ENCODE results near the gene ARID5B.

The ARID5B gene

DNA sequence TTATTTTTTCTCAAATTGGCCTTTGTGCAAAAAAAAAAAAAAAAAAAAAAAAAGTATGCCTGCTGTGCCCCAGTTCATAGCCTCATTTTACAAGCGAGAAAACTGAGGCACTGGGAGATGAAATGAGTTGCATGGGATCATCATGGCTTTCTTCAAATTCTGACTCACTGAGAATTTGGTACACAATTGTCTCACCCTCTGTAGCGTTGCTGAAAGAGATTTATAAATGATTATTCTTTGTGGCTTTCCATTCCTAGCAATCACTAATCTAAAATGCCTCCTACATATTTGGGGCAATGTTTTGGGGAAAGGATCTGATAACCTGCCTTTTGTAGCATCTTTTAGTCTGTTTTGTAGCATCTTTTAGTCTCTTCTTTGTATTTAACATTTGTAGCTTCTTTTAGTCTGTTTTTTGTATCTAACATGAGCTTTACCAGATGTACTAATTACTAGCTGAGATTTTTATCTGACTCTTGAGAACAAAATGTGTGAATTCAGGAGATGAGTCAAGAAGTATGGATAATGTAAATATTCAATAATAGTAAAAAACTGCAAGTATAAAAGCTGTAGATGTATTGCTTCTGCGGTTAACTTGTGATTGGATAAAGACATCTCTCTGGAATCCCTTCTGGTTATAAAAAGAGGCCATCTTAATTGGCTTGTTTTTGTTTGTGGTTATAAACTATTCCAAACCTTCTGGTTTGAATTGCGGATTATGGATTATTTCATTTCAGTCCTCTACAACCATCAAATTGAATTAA lies 161.4 kb downstream of the ARID5B start:
- H3K27ac Mint-ChIP-seq: peak overlapping the region; percentile 68
- H3K27me3 Mint-ChIP-seq: no peaks in the 10 kb centered on the region
- peaks cover 27% of the 10 kb centered on the region for H3K4me1 Mint-ChIP-seq
- no peaks in the 10 kb centered on the region for H3K9me3 Mint-ChIP-seq
- DNase-seq (ENCODE audit: low spot score in 2 of 2): no peak
- ATAC-seq (ENCODE audit: low read depth): no peak
- no peak overlapping the region for H3K4me3 Mint-ChIP-seq
- peaks cover 41% of the 10 kb centered on the region for H3K36me3 Mint-ChIP-seq

DNA sequence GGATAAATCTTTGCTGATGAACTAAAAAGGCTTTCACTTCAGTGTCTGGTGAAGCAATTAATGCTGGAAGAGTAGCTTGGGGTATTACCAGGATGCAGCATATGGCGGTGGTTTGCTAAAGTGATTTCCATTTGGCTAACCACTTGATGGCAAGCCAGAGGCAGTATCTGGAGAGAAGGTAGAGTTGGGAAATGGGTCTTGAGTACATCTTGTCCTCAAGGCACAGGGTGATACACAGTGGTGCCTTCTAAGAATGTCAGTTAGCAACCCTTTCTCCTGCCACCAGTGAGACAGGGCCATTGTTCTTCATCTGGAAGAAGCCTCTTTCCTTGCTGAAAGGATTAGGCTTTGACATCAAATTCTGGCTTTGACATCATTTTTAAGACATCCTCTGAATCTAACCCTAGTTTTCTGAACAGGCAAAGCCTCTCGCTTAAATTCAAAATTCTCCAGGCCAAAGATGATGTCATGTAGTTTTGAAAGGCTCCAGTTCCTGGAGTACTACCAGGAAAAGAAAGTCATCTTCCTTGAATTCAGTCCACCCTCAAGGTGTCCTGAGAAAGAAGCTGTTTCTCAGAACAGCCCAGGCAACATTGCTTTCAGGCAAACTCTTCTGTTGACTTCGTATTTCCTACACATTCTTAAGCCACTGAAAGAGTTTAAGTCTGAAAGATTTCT lies 162.4 kb downstream of the ARID5B start:
- ATAC-seq (ENCODE audit: low read depth) (no peak), DNase-seq (ENCODE audit: low spot score in 2 of 2) (no peak)
- peaks cover 39% of the 10 kb centered on the region for H3K36me3 Mint-ChIP-seq
- H3K27ac Mint-ChIP-seq: peak overlapping the region; percentile 20
- H3K4me1 Mint-ChIP-seq: peaks cover 24% of the 10 kb centered on the region
- H3K4me3 Mint-ChIP-seq: no peak overlapping the region
- H3K27me3 Mint-ChIP-seq: no peaks in the 10 kb centered on the region
- H3K9me3 Mint-ChIP-seq: no peaks in the 10 kb centered on the region

DNA sequence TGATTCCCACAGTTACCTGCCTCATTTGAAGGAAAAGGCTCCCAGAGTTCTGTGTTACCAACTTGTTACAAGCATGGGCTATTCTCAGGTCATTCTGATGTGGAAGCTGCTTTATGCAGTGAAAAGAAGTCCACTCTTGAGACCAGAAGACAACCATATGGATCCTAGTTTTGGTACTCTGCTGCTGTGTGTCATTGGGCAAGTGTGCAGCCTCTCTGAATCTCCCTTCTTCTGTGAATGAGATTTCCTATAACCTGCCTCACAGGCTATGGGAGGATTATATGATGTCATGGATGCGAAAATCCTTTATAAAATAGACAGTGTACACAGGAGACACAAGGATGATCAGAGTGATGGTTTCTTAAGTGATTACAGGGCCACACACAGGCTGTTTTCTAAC lies 166.1 kb downstream of the ARID5B start:
- Mint-ChIP-seq H3K27me3 (no peaks in the 10 kb centered on the region), H3K4me1 (peaks cover 15% of the 10 kb centered on the region), H3K27ac (peak overlapping the region; percentile 17), H3K36me3 (peaks cover 40% of the 10 kb centered on the region), H3K9me3 (no peaks in the 10 kb centered on the region), H3K4me3 (no peak overlapping the region)
- ATAC-seq (ENCODE audit: low read depth): no peak
- no peak for DNase-seq (ENCODE audit: low spot score in 2 of 2)

DNA sequence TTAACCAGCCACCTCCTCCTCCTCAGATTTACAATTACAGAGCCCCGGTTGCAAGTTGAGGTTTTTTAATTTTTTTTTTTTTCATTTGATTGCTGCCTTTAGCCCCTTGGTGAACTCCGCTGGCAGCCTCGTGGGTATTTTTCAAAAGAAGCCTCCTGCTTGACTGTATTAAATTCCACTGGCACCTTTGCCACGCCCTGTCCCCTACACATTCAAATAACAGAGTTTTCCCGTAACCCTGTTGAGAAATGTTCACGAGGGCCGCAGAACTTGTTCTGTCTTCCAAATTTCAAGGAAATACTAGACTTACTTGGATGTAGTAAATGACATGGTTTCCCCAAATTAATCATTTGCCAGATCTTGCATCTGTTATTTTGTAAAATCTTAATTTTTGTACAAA lies 167.0 kb downstream of the ARID5B start:
- H3K27ac Mint-ChIP-seq: no peak overlapping the region
- no peaks in the 10 kb centered on the region for H3K27me3 Mint-ChIP-seq
- H3K4me3 Mint-ChIP-seq: no peak overlapping the region
- H3K9me3 Mint-ChIP-seq: no peaks in the 10 kb centered on the region
- DNase-seq (ENCODE audit: low spot score in 2 of 2) (no peak), ATAC-seq (ENCODE audit: low read depth) (no peak)
- peaks cover 44% of the 10 kb centered on the region for H3K36me3 Mint-ChIP-seq
- peaks cover 17% of the 10 kb centered on the region for H3K4me1 Mint-ChIP-seq

DNA sequence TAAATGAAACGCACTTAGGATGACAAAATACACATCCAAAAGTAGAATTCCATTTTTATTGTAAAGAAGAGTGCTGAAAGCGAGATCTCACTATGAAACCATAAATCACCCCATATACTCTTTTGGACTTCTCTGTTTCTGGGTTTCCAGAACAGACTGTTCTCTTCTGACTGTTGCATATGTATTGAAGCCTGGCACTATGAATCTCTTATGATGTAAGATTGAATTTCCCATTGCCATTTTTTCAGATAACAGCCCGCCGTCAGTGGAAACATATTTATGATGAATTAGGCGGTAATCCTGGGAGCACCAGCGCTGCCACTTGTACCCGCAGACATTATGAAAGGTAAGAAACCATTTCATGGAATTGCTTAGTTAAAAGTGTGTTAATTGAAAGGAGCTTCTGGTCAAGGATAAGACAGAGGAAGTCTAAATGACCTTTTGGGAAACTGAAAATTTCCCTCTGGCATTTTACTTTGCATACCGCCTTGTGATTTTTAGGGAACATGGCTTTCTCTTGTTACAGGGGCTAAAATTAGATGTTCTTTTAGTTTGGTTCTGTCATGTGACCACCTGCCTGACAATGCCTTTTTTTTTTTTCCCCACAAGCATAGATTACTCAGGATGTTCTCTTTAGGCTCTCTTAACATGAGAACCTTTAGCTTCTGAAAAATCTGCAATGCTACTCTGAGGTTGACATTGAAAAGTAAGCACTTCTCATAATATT lies 168.1 kb downstream of the ARID5B start:
- Mint-ChIP-seq H3K36me3 (peaks cover 46% of the 10 kb centered on the region), H3K4me3 (no peak overlapping the region)

DNA sequence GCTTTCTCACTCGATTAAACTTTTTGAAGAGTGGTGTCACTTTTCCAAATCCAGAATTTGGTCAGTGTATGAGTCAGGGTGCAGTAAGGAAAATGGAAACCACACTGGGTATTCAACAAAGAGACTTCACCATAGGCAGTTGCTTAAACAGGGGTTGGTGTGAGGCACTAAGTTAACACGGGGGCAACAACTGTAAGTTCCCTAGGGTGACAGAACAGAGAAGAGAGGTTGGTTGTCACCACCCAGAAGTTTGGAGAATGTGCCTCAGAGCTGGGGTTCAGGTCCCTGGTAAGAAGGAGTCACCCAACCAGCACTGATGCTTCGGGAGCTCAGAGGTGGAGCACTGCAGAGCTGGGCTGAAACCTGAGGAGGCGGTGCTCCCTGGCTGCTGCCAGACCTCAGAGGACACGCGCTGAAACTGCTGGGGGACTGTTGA lies 170.4 kb downstream of the ARID5B start:
- DNase-seq (ENCODE audit: low spot score in 2 of 2): no peak
- Mint-ChIP-seq H3K4me3 (no peak overlapping the region), H3K27me3 (no peaks in the 10 kb centered on the region), H3K36me3 (peaks cover 52% of the 10 kb centered on the region), H3K4me1 (peaks cover 18% of the 10 kb centered on the region), H3K9me3 (no peaks in the 10 kb centered on the region), H3K27ac (peak overlapping the region; percentile 88)
- no peak for ATAC-seq (ENCODE audit: low read depth)

More for the DNA sequence above, 168.1 kb downstream of the ARID5B start:
- H3K27ac Mint-ChIP-seq: peak overlapping the region; percentile 12
- peaks cover 14% of the 10 kb centered on the region for H3K4me1 Mint-ChIP-seq
- H3K9me3 Mint-ChIP-seq: no peaks in the 10 kb centered on the region
- DNase-seq (ENCODE audit: low spot score in 2 of 2) (no peak), ATAC-seq (ENCODE audit: low read depth) (no peak)
- no peaks in the 10 kb centered on the region for H3K27me3 Mint-ChIP-seq

DNA sequence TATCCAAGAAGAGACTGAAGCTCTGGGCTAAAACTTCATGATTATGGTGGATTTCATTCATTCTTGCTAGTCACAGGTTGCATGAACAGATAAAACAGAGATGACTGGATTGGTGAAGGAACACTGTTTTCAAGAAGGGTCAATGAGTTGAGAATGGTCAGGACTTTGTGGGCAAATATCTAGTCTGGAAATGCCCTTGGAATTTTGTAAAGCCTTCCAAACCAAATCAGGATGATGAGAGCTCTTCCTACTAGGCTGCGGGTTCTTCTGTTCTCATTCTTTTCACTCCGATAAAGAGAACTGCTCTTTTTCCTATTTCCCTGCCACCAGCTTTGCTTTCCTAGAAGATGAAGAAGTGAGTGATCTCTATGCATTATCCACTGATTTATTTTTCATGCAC lies 171.4 kb downstream of the ARID5B start:
- Mint-ChIP-seq H3K4me3 (no peak overlapping the region), H3K36me3 (peaks cover 54% of the 10 kb centered on the region), H3K9me3 (no peaks in the 10 kb centered on the region), H3K27me3 (no peaks in the 10 kb centered on the region), H3K4me1 (peaks cover 23% of the 10 kb centered on the region), H3K27ac (peak overlapping the region; percentile 83)
- DNase-seq (ENCODE audit: low spot score in 2 of 2) (no peak), ATAC-seq (ENCODE audit: low read depth) (no peak)

DNA sequence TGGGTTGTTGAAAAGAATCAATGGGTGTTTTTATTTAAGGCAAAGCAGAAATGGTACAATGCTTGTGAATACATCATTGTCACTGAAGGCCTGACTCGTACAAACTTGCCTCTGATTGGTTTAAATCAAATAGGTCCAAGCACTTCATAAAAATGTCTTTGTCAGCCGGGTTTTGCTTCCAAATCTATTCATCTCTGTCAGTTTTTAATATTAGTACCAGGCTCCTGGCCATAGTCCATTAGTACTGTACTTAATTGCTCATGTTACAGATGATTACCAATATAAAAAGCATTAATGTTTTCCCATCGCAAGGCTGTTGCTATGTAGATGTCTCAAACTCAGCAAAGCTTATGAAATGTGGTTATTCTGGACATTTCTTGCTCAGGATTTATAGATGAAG lies 171.9 kb downstream of the ARID5B start:
- Mint-ChIP-seq H3K36me3 (peaks cover 54% of the 10 kb centered on the region), H3K27ac (peak overlapping the region; percentile 83), H3K9me3 (no peaks in the 10 kb centered on the region), H3K4me3 (no peak overlapping the region), H3K4me1 (peaks cover 23% of the 10 kb centered on the region), H3K27me3 (no peaks in the 10 kb centered on the region)
- DNase-seq (ENCODE audit: low spot score in 2 of 2): no peak
- ATAC-seq (ENCODE audit: low read depth): no peak

DNA sequence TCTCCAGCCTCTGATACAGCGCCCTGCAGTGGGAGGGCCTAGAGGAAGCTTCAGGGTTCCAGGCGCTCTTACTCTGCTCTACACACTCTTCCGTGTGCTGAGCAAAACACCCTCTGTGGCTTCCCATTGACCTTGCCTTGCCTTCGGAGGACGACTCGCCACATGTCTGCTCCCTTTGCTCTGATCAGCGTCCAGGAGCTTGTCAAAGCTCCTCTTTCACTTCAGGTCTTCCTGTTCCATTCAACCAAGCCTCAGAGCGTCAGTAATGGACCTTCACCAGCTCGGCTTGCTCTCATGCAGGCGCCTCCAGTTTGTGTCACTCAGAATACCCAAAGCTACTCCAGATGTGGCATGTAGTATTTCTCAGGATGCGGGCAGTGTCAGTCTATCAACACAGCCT lies 173.9 kb downstream of the ARID5B start:
- no peaks in the 10 kb centered on the region for H3K9me3 Mint-ChIP-seq
- DNase-seq (ENCODE audit: low spot score in 2 of 2) (no peak), ATAC-seq (ENCODE audit: low read depth) (no peak)
- peaks cover 52% of the 10 kb centered on the region for H3K36me3 Mint-ChIP-seq
- H3K4me1 Mint-ChIP-seq: peaks cover 27% of the 10 kb centered on the region
- no peak overlapping the region for H3K4me3 Mint-ChIP-seq
- no peaks in the 10 kb centered on the region for H3K27me3 Mint-ChIP-seq
- peak overlapping the region; percentile 51 for H3K27ac Mint-ChIP-seq

DNA sequence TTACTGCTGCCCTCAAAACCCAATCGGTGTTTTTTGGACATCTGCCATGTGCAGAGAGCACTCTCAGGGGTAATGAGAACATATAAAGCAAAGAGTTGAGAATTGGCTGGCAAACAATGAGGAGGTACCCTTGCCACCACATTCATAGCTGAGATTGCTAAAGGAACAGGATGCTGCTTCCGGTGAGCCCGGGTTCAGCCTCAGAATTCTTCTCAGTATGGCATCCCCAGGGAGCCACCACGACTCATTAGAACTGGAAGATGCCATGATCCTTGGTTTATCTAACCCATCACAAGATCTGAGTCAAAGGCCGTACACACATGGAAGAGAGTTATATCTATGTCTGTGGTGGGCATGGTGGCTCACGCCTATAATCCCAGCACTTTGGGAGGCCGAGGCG lies 174.4 kb downstream of the ARID5B start:
- no peak overlapping the region for H3K4me3 Mint-ChIP-seq
- DNase-seq (ENCODE audit: low spot score in 2 of 2) (no peak), ATAC-seq (ENCODE audit: low read depth) (no peak)
- H3K36me3 Mint-ChIP-seq: peaks cover 52% of the 10 kb centered on the region
- H3K4me1 Mint-ChIP-seq: peaks cover 27% of the 10 kb centered on the region
- no peaks in the 10 kb centered on the region for H3K9me3 Mint-ChIP-seq
- no peaks in the 10 kb centered on the region for H3K27me3 Mint-ChIP-seq
- no peak overlapping the region for H3K27ac Mint-ChIP-seq

DNA sequence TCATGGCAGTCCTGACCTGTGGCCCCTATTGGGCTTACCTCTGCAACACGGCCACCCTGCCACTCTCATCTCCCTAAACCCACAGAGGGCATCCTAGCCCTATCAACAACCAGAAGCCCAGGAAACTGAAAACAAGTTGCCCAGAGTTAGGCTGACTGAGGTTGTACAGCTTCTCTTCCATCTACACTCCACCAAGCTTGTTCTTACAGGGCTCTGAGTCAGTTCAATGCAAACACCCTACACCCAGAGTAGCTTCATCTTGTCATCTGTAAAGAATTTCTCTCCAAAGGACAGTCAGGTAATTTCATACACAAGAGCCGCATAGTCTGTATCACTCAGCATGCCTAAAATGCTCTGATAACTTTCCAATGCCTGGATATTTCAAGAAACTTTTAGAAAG lies 175.4 kb downstream of the ARID5B start:
- ATAC-seq (ENCODE audit: low read depth): no peak
- Mint-ChIP-seq H3K9me3 (no peaks in the 10 kb centered on the region), H3K27me3 (no peaks in the 10 kb centered on the region), H3K4me3 (no peak overlapping the region), H3K4me1 (peaks cover 30% of the 10 kb centered on the region), H3K27ac (peak overlapping the region; percentile 85), H3K36me3 (peaks cover 45% of the 10 kb centered on the region)
- DNase-seq (ENCODE audit: low spot score in 2 of 2): no peak

DNA sequence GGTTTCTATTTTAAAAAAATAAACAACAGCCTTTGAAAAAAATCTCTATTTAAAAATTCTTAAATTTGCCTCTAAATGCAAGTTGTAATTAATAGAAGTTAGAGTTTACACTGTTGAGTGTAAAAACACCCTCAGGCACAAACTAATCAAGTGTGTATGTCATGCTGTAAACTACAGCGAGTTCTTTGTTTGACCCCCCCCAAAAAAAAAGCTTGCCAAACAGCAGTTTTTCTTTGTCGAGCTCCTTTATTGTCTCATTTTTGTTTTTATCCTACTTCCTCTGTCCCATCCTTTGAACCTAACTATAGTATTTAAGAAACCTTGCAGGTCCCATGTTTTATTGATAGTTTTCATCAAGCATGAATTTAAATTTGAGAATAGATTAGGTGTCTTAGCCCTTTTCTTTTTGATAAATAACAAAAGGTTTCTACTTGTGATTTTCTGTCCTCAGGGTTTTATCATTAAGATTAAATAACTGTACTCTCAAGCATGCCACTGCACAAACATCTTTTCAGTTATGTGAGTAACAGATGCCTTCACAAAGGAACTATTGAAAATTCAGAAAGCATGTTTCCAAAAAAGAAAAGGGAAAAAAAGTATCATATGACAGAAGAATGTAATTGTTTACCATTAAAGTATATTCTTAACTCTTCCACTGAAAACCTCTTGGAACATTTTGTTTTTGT lies 176.0 kb downstream of the ARID5B start:
- Mint-ChIP-seq H3K27ac (peak overlapping the region; percentile 85), H3K4me1 (peaks cover 33% of the 10 kb centered on the region), H3K36me3 (peaks cover 41% of the 10 kb centered on the region), H3K9me3 (no peaks in the 10 kb centered on the region), H3K4me3 (no peak overlapping the region), H3K27me3 (no peaks in the 10 kb centered on the region)
- ATAC-seq (ENCODE audit: low read depth) (no peak), DNase-seq (ENCODE audit: low spot score in 2 of 2) (no peak)

DNA sequence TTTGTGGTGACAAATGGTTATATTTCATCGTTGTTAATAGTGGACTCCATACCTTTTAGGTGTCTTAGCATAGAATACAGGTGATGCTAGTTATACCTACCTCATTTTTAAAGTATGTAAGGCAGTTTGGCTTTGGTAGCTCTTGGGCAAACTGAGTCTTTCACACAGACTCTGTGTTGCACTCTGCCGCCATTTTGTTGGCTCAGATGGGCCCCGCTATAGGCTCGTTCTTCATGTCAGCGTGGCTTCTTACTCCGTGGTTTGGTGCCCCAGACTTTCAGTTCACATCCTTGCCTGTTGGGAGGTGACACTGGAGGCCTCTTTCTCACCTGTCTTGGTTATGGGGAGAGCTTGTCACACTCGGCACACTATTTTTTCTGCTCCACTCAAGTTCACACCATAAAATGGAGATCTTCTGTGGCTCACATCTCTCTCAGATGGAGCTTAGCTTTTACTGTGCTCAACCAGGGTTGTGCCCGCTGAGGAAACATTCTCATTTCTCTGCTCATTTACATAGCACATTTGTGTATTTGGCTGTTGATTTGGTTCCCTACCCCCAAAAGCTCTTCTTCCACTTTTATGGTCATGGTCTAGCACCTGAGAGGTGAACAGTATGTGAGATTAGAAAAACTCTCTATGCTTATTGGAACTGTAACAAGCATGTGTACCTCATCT lies 178.5 kb downstream of the ARID5B start:
- no peaks in the 10 kb centered on the region for H3K27me3 Mint-ChIP-seq
- peaks cover 39% of the 10 kb centered on the region for H3K4me1 Mint-ChIP-seq
- H3K36me3 Mint-ChIP-seq: peaks cover 26% of the 10 kb centered on the region
- no peaks in the 10 kb centered on the region for H3K9me3 Mint-ChIP-seq
- peak overlapping the region; percentile 97 for H3K27ac Mint-ChIP-seq
- peak; percentile 50 to 68 for DNase-seq (ENCODE audit: low spot score in 2 of 2)
- peak overlapping the region; percentile 69 for H3K4me3 Mint-ChIP-seq
- ATAC-seq (ENCODE audit: low read depth): peak; percentile 91

All from memory B cell (primary cell).